Measurements from ENCODE around the gene HEATR5A.
"Not testable (repeated sequence)": the region's sequence is repeated elsewhere in the genome, so short reads cannot be mapped to it uniquely, and the experiment has no call there.

HEATR5A gene

GRCh38 chr14:31449971-31450610, 29.7 kb upstream of the HEATR5A start:
- Histone ChIP-seq H3K36me3 (peaks cover 11 to 71% (median 44%) of the 10 kb centered on the region in 11 experiments; a peak in 20 of 22 replicates), H3K27ac (no peak overlapping the region), H3K4me2 (no peak overlapping the region), H3K9ac (no peak overlapping the region), H4K20me1 (no peaks in the 10 kb centered on the region), H3K4me1 (no peaks in the 10 kb centered on the region; a peak in 1 of 20 replicates), H3K4me3 (no peak overlapping the region), H3K27me3 (no peaks in the 10 kb centered on the region), H3K9me3 (replicated peaks in 1 of 11) (no peaks in the 10 kb centered on the region)
- no peak for TF ChIP-seq Cebpa-rat (IDR thresholded peaks at IDR 0.05)

DNA sequence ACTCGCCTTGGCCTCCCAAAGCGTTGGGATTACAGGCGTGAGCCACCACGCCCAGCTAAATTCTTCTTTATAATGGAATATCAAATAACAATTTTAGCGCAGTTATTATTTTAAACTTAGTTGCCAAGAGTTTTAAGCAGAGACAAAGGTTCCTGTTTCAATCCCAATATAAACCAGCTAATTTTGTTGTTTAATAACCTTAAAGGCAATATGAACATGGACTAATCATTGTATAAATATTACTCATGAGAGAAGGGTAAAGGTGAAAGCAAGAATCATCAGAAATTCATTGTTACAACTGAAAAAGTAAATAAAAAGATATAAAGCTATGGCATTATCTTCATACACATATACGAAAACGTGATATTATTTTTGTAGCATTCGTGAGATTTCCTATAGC, 28.8 kb upstream of the HEATR5A start:
- no peaks in the 10 kb centered on the region for H3K4me1 ChIP-seq
- no peak overlapping the region for H3K27ac ChIP-seq
- TF ChIP-seq Cebpa-rat (IDR thresholded peaks at IDR 0.05), result no peak
- 0 out of 22 replicates have a peak, but pooled peaks cover 0 to 1% (median 0%) of the 10 kb centered on the region in 11 experiments for H3K9me3 ChIP-seq (replicated peaks in 1 of 11)
- peaks cover 11 to 71% (median 44%) of the 10 kb centered on the region in 11 experiments; a peak in 20 of 22 replicates for H3K36me3 ChIP-seq
- no peak overlapping the region for H3K4me3 ChIP-seq
- H3K4me2 ChIP-seq, result no peak overlapping the region
- no peaks in the 10 kb centered on the region for H4K20me1 ChIP-seq
- no peaks in the 10 kb centered on the region for H3K27me3 ChIP-seq
- no peak overlapping the region for H3K9ac ChIP-seq

GRCh38 chr14:31445703-31446102, 25.4 kb upstream of the HEATR5A start:
- peaks cover 0 to 48% (median 21%) of the 10 kb centered on the region in 11 experiments; a peak in 13 of 22 replicates for H3K36me3 ChIP-seq
- H3K27ac ChIP-seq, result no peak overlapping the region
- no peak for TF ChIP-seq Cebpa-rat (IDR thresholded peaks at IDR 0.05)

DNA sequence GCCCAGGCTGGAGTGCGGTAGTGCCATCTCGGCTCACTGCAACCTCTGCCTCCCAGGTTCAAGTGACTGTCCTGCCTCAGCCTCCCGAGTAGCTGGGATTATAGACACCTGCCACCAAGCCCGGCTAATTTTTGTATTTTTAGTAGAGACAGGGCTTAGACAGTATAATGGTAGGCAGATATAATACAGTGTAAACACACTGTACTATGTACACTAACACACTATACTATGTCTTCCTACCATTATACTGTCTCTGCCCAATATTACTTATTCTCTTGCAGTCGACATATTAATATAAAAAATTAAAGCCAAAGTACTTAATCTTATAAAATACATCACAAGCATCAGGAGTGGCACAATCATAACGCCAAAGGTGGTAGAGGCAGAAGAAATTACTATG, 21.9 kb upstream of the HEATR5A start:
- no peaks in the 10 kb centered on the region for H3K27me3 ChIP-seq
- H3K36me3 ChIP-seq, result peaks cover 0 to 25% (median 5%) of the 10 kb centered on the region in 11 experiments; a peak in 10 of 22 replicates
- no peaks in the 10 kb centered on the region for H3K4me1 ChIP-seq
- no peak overlapping the region for H3K4me3 ChIP-seq
- no peak for TF ChIP-seq Cebpa-rat (IDR thresholded peaks at IDR 0.05)
- H3K9me3 ChIP-seq (replicated peaks in 1 of 11), result peaks cover 5 to 16% (median 11%) of the 10 kb centered on the region in 11 experiments; a peak in 18 of 22 replicates
- H3K4me2 ChIP-seq, result no peak overlapping the region
- H3K9ac ChIP-seq, result no peak overlapping the region
- H3K27ac ChIP-seq, result no peak overlapping the region
- H4K20me1 ChIP-seq, result no peaks in the 10 kb centered on the region

More at GRCh38 chr14:31445703-31446102, 25.4 kb upstream of the HEATR5A start:
- Histone ChIP-seq H3K4me1 (no peaks in the 10 kb centered on the region), H4K20me1 (no peaks in the 10 kb centered on the region), H3K4me2 (no peak overlapping the region), H3K9me3 (replicated peaks in 1 of 11) (0 out of 22 replicates have a peak, but pooled peaks cover 0 to 4% (median 0%) of the 10 kb centered on the region in 11 experiments), H3K9ac (no peak overlapping the region), H3K27me3 (no peaks in the 10 kb centered on the region), H3K4me3 (no peak overlapping the region)

DNA sequence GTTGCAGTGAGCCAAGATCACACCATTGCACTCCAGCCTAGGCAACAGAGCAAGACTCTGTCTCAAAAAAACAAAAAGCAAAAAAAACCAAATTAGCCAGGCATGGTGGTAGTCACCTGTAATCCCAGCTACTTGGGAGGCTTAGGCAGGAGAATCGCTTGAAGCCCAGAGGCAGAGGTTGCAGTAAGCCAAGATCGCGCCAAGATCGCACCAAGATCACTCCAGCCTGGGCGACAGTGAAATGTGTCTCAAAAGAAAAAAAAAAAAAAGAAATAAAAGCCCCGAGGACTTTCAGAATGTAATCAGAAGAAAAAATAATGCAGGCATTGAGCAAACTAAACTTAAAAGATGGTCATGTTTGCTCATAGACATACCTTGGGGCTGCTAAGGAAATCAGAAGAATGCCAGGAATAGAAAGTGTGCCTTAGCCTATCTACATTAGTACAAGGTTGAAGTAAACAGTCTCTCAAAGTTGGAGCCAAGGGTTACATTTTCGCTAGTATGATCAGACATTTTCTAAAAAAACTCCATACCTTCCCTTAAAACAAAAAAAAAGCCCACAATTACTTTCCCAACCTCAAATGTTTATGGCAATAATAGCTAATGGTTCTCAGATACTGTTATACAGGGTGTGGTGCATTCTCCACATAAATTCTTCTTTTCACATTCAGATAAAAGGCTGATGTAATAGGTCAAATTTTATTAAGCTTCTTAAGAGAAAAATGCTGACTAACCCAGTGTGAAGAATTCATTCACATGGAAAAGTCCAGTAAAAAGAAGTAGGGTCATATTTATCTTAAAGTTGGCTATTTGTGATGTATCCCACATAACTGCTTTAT, 21.1 kb upstream of the HEATR5A start:
- no peaks in the 10 kb centered on the region for H3K27me3 ChIP-seq
- no peak overlapping the region for H3K27ac ChIP-seq
- peaks cover 5 to 16% (median 13%) of the 10 kb centered on the region in 11 experiments; a peak in 18 of 22 replicates for H3K9me3 ChIP-seq (replicated peaks in 1 of 11)
- no peaks in the 10 kb centered on the region for H3K4me1 ChIP-seq
- no peak overlapping the region for H3K9ac ChIP-seq
- H3K4me2 ChIP-seq, result no peak overlapping the region
- H3K4me3 ChIP-seq, result no peak overlapping the region
- H4K20me1 ChIP-seq, result no peaks in the 10 kb centered on the region
- H3K36me3 ChIP-seq, result peaks cover 0 to 19% (median 5%) of the 10 kb centered on the region in 11 experiments; a peak in 9 of 22 replicates
- TF ChIP-seq Cebpa-rat (IDR thresholded peaks at IDR 0.05), result no peak

GRCh38 chr14:31440280-31440679, 19.9 kb upstream of the HEATR5A start:
- Histone ChIP-seq H3K4me1 (peaks cover 0 to 8% (median 0%) of the 10 kb centered on the region in 10 experiments; a peak in 2 of 20 replicates), H3K9me3 (replicated peaks in 1 of 11) (peaks cover 5 to 16% (median 13%) of the 10 kb centered on the region in 11 experiments; a peak in 18 of 22 replicates), H4K20me1 (no peaks in the 10 kb centered on the region), H3K4me2 (no peak overlapping the region), H3K27me3 (no peaks in the 10 kb centered on the region), H3K9ac (no peak overlapping the region), H3K36me3 (peaks cover 0 to 12% (median 0%) of the 10 kb centered on the region in 11 experiments; a peak in 1 of 22 replicates), H3K4me3 (no peak overlapping the region), H3K27ac (no peak overlapping the region)
- no peak for TF ChIP-seq Cebpa-rat (IDR thresholded peaks at IDR 0.05)

DNA sequence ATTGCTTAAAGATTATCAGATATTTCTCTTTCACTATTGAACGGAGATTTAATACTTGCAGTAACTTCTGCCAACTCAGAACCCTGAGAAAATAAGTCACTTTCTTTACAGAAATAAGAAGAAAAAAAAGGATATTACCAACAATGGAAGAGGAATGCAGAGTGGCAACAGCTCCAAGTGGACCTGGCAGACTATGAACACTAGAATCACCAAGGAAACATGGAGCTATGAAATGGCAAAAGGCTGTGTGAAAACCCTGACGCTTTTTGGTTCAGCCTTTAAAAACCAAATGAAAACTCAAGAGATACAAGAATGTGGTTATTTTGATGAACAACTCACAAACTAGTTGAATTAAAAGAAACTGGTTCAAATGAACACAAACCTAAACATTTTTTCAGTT, 19.2 kb upstream of the HEATR5A start:
- no peak overlapping the region for H3K27ac ChIP-seq
- no peak overlapping the region for H3K9ac ChIP-seq
- H3K36me3 ChIP-seq, result peaks cover 0 to 12% (median 0%) of the 10 kb centered on the region in 11 experiments; a peak in 1 of 22 replicates
- peaks cover 5 to 16% (median 13%) of the 10 kb centered on the region in 11 experiments; a peak in 18 of 22 replicates for H3K9me3 ChIP-seq (replicated peaks in 1 of 11)
- H3K4me1 ChIP-seq, result peaks cover 0 to 9% (median 0%) of the 10 kb centered on the region in 10 experiments; a peak in 2 of 20 replicates
- no peak overlapping the region for H3K4me2 ChIP-seq
- H4K20me1 ChIP-seq, result no peaks in the 10 kb centered on the region
- H3K27me3 ChIP-seq, result no peaks in the 10 kb centered on the region
- no peak for TF ChIP-seq Cebpa-rat (IDR thresholded peaks at IDR 0.05)
- H3K4me3 ChIP-seq, result no peak overlapping the region

DNA sequence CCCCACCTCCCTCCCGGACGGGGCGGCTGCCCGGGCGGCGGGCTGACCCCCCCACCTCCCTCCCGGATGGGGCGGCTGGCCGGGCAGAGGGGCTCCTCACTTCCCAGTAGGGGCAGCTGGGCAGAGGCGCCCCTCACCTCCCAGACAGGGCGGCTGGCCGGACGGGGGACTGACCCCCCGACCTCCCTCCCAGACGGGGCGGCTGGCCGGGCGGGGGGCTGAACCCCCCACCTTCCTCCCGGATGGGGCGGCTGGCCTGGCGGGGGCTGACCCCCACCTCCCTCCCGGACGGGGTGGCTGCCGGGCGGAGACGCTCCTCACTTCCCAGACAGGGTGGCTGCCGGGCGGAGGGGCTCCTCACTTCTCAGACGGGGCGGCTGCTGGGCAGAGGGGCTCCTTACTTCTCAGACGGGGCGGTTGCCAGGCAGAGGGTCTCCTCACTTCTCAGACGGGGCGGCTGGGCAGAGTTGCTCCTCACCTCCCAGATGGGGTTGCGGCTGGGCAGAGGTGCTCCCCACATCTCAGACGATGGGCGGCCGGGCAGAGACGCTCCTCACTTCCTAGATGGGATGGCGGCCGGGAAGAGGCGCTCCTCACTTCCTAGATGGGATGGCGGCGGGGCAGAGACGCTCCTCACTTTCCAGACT, 16.8 kb upstream of the HEATR5A start:
- H3K9ac ChIP-seq, H3K27ac ChIP-seq, H3K4me2 ChIP-seq, H3K4me3 ChIP-seq, H3K4me1 ChIP-seq, H4K20me1 ChIP-seq, H3K27me3 ChIP-seq: not testable (repeated sequence)
- Histone ChIP-seq H3K9me3 (replicated peaks in 1 of 11) (peaks cover 11 to 27% (median 18%) of the 10 kb centered on the region in 11 experiments; a peak in 20 of 22 replicates), H3K36me3 (peaks cover 0 to 14% (median 3%) of the 10 kb centered on the region in 11 experiments; a peak in 5 of 22 replicates)

All from BLaER1 treated with 17β-estradiol and CSF1 and Interleukin-3, amounts not matched to agents 10 nM and 100 nM (cell line).